ENCODE data around the gene ZNF503.

- TF ChIP-seq EZH2 (IDR thresholded peaks at IDR 0.05) (no peak), POLR2AphosphoS5 (IDR thresholded peaks at IDR 0.05; ENCODE audit: borderline replicate concordance, low read depth, low read length) (no peak)
Measured at GRCh38 chr10:75435291-75435690, 33.7 kb upstream of the ZNF503 start.
